HEK293 (cell line): Measurements from ENCODE around the gene CHMP1B.
A peak's percentile ranks its signal among the peaks of the same experiment; 100 is the strongest.

Source experiments
- GLIS1 ChIP-seq: fragments of 450-650 bp; formaldehyde crosslinking; IDR thresholded peaks from 2 replicates; pipeline ENCODE4 v1.5.1; 2016; ENCODE audit warnings: missing biosample characterization, missing genetic modification characterization
- KLF7 ChIP-seq: fragments of 450-650 bp; formaldehyde crosslinking; IDR thresholded peaks from 2 replicates; pipeline ENCODE4 v1.5.1; 2016; ENCODE audit warnings: missing biosample characterization, missing genetic modification characterization, borderline replicate concordance
- MEIS1 ChIP-seq: sonication (generic); formaldehyde crosslinking; IDR thresholded peaks from 2 replicates; pipeline ENCODE4 v1.8.1; 2022; ENCODE audit warnings: missing genetic modification reagents, mild to moderate bottlenecking, borderline replicate concordance
- MZF1 ChIP-seq: fragments of 450-650 bp; formaldehyde crosslinking; IDR thresholded peaks from 2 replicates; pipeline ENCODE4 v1.5.1; 2017; ENCODE audit warnings: missing biosample characterization, missing genetic modification characterization, borderline replicate concordance
- TRIM28 ChIP-seq: IDR thresholded peaks from 2 replicates; pipeline ENCODE4 v1.6.1; 2011; ENCODE audit warnings: low read length, control low read depth, borderline replicate concordance
- WT1 ChIP-seq: fragments of 450-650 bp; formaldehyde crosslinking; IDR thresholded peaks from 2 replicates; pipeline ENCODE4 v1.5.1; 2016; ENCODE audit warnings: missing biosample characterization, missing genetic modification characterization
- ZBTB20 ChIP-seq: fragments of 450-650 bp; formaldehyde crosslinking; IDR thresholded peaks from 2 replicates; pipeline ENCODE4 v1.5.1; 2016; ENCODE audit warnings: missing biosample characterization, missing genetic modification characterization
- ZNF112 ChIP-seq: fragments of 450-650 bp; formaldehyde crosslinking; IDR thresholded peaks from 2 replicates; pipeline ENCODE4 v1.5.0; 2017; ENCODE audit warnings: missing biosample characterization, missing genetic modification characterization
- ZNF133 ChIP-seq: fragments of 450-650 bp; formaldehyde crosslinking; IDR thresholded peaks from 2 replicates; pipeline ENCODE4 v1.5.1; 2016; ENCODE audit warnings: missing biosample characterization, missing genetic modification characterization
- ZNF221 ChIP-seq: fragments of 450-650 bp; formaldehyde crosslinking; IDR thresholded peaks from 2 replicates; pipeline ENCODE4 v1.5.1; 2017; ENCODE audit warnings: missing biosample characterization, missing genetic modification characterization, borderline replicate concordance
- ZNF223 ChIP-seq: fragments of 450-650 bp; formaldehyde crosslinking; IDR thresholded peaks from 2 replicates; pipeline ENCODE4 v1.5.1; 2016; ENCODE audit warnings: missing biosample characterization, missing genetic modification characterization
- ZNF248 ChIP-seq: fragments of 450-650 bp; formaldehyde crosslinking; IDR thresholded peaks from 2 replicates; pipeline ENCODE4 v1.5.1; 2017; ENCODE audit warnings: missing biosample characterization, missing genetic modification characterization
- ZNF302 ChIP-seq: fragments of 450-650 bp; formaldehyde crosslinking; IDR thresholded peaks from 2 replicates; pipeline ENCODE4 v1.5.1; 2016; ENCODE audit warnings: missing biosample characterization, missing genetic modification characterization, low read depth
- ZNF324 ChIP-seq: fragments of 450-650 bp; formaldehyde crosslinking; IDR thresholded peaks from 2 replicates; pipeline ENCODE4 v1.5.1; 2016; ENCODE audit warnings: missing biosample characterization, missing genetic modification characterization
- ZNF548 ChIP-seq: fragments of 450-650 bp; formaldehyde crosslinking; IDR thresholded peaks from 2 replicates; pipeline ENCODE4 v1.5.1; 2016; ENCODE audit warnings: missing biosample characterization, missing genetic modification characterization
- ZNF610 ChIP-seq: fragments of 450-650 bp; formaldehyde crosslinking; IDR thresholded peaks from 2 replicates; pipeline ENCODE4 v1.5.1; 2016; ENCODE audit warnings: missing biosample characterization, missing genetic modification characterization, borderline replicate concordance
- ZNF654 ChIP-seq: fragments of 450-650 bp; formaldehyde crosslinking; IDR thresholded peaks from 2 replicates; pipeline ENCODE4 v1.5.1; 2016; ENCODE audit warnings: low read depth, missing biosample characterization, missing genetic modification characterization
- ZNF701 ChIP-seq: fragments of 450-650 bp; formaldehyde crosslinking; IDR thresholded peaks from 2 replicates; pipeline ENCODE4 v1.5.1; 2016; ENCODE audit warnings: missing biosample characterization, missing genetic modification characterization
- ZNF768 ChIP-seq: fragments of 450-650 bp; formaldehyde crosslinking; IDR thresholded peaks from 2 replicates; pipeline ENCODE4 v1.5.1; 2018; ENCODE audit warnings: missing biosample characterization, mild to moderate bottlenecking, missing genetic modification characterization
- ZNF777 ChIP-seq: fragments of 450-650 bp; formaldehyde crosslinking; IDR thresholded peaks from 2 replicates; pipeline ENCODE4 v1.5.1; 2017; ENCODE audit warnings: missing biosample characterization, missing genetic modification characterization, borderline replicate concordance
- ZNF792 ChIP-seq: fragments of 450-650 bp; formaldehyde crosslinking; IDR thresholded peaks from 2 replicates; pipeline ENCODE4 v1.5.1; 2016; ENCODE audit warnings: missing biosample characterization, missing genetic modification characterization
- ZNF837 ChIP-seq: fragments of 450-650 bp; formaldehyde crosslinking; IDR thresholded peaks from 2 replicates; pipeline ENCODE4 v1.5.1; 2016; ENCODE audit warnings: missing biosample characterization, missing genetic modification characterization
- ZSCAN23 ChIP-seq: fragments of 450-650 bp; formaldehyde crosslinking; IDR thresholded peaks from 2 replicates; pipeline ENCODE4 v1.5.1; 2016; ENCODE audit warnings: missing biosample characterization, missing genetic modification characterization
- TF ChIP-seq, protein P1 (sequence below): fragments of 450-650 bp; formaldehyde crosslinking; IDR thresholded peaks from 2 replicates; pipeline ENCODE4 v1.5.1; 2016; ENCODE audit warnings: missing biosample characterization, missing genetic modification characterization, borderline replicate concordance
- TF ChIP-seq, protein P2 (sequence below): fragments of 450-650 bp; formaldehyde crosslinking; IDR thresholded peaks from 2 replicates; pipeline ENCODE4 v1.5.1; 2017; ENCODE audit warnings: missing biosample characterization, missing genetic modification characterization
- TF ChIP-seq, protein P3 (sequence below): fragments of 450-650 bp; formaldehyde crosslinking; IDR thresholded peaks from 2 replicates; pipeline ENCODE4 v1.5.1; 2016; ENCODE audit warnings: missing biosample characterization, missing genetic modification characterization
- TF ChIP-seq, protein P4 (sequence below): fragments of 450-650 bp; formaldehyde crosslinking; IDR thresholded peaks from 2 replicates; pipeline ENCODE4; 2016; ENCODE audit warnings: missing biosample characterization, missing genetic modification characterization
- TF ChIP-seq, protein P5 (sequence below): fragments of 450-650 bp; formaldehyde crosslinking; IDR thresholded peaks from 2 replicates; pipeline ENCODE4 v1.5.1; 2016; ENCODE audit warnings: missing biosample characterization, missing genetic modification characterization

Gene CHMP1B

DNA sequence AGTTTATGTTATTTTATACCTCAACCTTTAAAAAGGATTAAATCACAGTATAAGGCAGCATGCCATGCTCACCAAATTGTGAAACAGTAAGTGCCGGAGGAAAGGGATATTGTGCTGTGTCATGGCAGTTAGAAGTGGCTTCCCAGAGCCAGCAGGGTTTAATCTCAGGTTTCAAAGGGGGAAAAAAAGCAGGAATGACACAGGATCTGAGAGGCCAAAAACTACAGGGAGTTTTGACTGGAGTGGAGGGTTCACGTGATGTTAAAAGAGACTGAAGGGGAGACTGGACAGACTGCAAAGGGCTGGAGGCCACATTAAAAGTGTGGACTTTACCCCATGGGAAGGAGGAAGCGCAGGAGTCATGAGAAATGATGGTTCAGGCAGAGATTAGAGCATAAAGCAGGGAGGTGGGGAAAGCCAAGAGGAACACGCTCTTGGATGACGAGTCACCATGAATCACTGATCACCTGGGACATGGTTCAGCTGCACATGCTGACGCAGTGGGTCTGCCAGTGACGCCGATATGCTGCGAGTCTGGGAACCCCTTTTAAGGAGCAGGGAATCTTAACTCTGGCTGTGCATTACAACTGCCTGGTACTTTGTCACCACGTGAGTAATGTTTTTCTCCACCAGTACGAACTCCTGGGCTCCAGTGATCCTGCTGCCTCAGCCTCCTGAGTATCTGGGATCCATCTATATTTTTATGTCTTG lies 6.1 kb downstream of the CHMP1B start (continued):
- TF ChIP-seq, protein P1, sequence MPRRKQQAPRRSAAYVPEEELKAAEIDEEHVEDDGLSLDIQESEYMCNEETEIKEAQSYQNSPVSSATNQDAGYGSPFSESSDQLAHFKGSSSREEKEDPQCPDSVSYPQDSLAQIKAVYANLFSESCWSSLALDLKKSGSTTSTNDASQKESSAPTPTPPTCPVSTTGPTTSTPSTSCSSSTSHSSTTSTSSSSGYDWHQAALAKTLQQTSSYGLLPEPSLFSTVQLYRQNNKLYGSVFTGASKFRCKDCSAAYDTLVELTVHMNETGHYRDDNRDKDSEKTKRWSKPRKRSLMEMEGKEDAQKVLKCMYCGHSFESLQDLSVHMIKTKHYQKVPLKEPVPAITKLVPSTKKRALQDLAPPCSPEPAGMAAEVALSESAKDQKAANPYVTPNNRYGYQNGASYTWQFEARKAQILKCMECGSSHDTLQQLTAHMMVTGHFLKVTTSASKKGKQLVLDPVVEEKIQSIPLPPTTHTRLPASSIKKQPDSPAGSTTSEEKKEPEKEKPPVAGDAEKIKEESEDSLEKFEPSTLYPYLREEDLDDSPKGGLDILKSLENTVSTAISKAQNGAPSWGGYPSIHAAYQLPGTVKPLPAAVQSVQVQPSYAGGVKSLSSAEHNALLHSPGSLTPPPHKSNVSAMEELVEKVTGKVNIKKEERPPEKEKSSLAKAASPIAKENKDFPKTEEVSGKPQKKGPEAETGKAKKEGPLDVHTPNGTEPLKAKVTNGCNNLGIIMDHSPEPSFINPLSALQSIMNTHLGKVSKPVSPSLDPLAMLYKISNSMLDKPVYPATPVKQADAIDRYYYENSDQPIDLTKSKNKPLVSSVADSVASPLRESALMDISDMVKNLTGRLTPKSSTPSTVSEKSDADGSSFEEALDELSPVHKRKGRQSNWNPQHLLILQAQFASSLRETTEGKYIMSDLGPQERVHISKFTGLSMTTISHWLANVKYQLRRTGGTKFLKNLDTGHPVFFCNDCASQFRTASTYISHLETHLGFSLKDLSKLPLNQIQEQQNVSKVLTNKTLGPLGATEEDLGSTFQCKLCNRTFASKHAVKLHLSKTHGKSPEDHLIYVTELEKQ (tag by site-specific recombination) = no peak
- peak; percentile 77 for TF ChIP-seq WT1 (tag by site-specific recombination)
- no peak for TF ChIP-seq ZNF221 (tag by site-specific recombination)
- peak; percentile 100 for TF ChIP-seq GLIS1 (tag by site-specific recombination)
- no peak for TF ChIP-seq ZNF837 (tag by site-specific recombination)
- TF ChIP-seq MZF1 (tag by site-specific recombination) = no peak
- TF ChIP-seq ZNF324 (tag by site-specific recombination) = 0 out of 2 replicates have a peak, but pooled peaks have one; percentile 47
- TF ChIP-seq, protein P2, sequence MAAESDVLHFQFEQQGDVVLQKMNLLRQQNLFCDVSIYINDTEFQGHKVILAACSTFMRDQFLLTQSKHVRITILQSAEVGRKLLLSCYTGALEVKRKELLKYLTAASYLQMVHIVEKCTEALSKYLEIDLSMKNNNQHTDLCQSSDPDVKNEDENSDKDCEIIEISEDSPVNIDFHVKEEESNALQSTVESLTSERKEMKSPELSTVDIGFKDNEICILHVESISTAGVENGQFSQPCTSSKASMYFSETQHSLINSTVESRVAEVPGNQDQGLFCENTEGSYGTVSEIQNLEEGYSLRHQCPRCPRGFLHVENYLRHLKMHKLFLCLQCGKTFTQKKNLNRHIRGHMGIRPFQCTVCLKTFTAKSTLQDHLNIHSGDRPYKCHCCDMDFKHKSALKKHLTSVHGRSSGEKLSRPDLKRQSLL = no peak
- TF ChIP-seq ZSCAN23 (tag by site-specific recombination) = no peak
- no peak for TF ChIP-seq ZNF112 (tag by site-specific recombination)
- no peak for TF ChIP-seq ZNF610
- TF ChIP-seq ZNF777 = no peak
- no peak for TF ChIP-seq ZNF548 (tag by site-specific recombination)
- TF ChIP-seq ZNF248 = no peak
- no peak for TF ChIP-seq TRIM28
- TF ChIP-seq, protein P3, sequence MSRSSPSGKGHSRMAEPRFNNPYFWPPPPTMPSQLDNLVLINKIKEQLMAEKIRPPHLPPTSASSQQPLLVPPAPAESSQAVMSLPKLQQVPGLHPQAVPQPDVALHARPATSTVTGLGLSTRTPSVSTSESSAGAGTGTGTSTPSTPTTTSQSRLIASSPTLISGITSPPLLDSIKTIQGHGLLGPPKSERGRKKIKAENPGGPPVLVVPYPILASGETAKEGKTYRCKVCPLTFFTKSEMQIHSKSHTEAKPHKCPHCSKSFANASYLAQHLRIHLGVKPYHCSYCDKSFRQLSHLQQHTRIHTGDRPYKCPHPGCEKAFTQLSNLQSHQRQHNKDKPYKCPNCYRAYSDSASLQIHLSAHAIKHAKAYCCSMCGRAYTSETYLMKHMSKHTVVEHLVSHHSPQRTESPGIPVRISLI (tag by site-specific recombination) = peak; percentile 92
- no peak for TF ChIP-seq KLF7 (tag by site-specific recombination)
- peak; percentile 91 for TF ChIP-seq ZNF223 (tag by site-specific recombination)
- no peak for TF ChIP-seq ZNF654 (tag by site-specific recombination)
- no peak for TF ChIP-seq ZNF302 (tag by site-specific recombination)
- no peak for TF ChIP-seq MEIS1 (CRISPR knock-in tag)
- TF ChIP-seq ZNF133 (tag by site-specific recombination) = peak; percentile 35; the same call in 1 of the 2 replicates
- TF ChIP-seq ZNF701 = no peak
- TF ChIP-seq, protein P4, sequence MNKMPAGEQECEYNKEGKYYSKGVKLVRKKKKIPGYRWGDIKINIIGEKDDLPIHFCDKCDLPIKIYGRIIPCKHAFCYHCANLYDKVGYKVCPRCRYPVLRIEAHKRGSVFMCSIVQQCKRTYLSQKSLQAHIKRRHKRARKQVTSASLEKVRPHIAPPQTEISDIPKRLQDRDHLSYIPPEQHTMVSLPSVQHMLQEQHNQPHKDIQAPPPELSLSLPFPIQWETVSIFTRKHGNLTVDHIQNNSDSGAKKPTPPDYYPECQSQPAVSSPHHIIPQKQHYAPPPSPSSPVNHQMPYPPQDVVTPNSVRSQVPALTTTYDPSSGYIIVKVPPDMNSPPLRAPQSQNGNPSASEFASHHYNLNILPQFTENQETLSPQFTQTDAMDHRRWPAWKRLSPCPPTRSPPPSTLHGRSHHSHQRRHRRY (tag by site-specific recombination) = no peak
- TF ChIP-seq ZBTB20 (tag by site-specific recombination) = peak; percentile 79
- no peak for TF ChIP-seq ZNF768
- no peak for TF ChIP-seq ZNF792 (tag by site-specific recombination)
- TF ChIP-seq, protein P5, sequence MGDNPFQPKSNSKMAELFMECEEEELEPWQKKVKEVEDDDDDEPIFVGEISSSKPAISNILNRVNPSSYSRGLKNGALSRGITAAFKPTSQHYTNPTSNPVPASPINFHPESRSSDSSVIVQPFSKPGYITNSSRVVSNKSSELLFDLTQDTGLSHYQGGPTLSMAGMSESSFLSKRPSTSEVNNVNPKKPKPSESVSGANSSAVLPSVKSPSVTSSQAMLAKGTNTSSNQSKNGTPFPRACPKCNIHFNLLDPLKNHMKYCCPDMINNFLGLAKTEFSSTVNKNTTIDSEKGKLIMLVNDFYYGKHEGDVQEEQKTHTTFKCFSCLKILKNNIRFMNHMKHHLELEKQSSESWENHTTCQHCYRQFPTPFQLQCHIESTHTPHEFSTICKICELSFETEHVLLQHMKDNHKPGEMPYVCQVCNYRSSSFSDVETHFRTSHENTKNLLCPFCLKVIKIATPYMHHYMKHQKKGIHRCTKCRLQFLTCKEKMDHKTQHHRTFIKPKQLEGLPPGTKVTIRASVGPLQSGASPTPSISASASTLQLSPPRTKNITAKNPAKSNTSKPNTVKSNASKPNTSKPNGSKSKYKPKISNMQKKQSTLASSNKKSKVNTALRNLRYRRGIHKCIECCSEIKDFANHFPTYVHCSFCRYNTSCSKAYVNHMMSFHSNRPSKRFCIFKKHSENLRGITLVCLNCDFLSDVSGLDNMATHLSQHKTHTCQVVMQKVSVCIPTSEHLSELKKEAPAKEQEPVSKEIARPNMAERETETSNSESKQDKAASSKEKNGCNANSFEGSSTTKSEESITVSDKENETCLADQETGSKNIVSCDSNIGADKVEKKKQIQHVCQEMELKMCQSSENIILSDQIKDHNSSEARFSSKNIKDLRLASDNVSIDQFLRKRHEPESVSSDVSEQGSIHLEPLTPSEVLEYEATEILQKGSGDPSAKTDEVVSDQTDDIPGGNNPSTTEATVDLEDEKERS (tag by site-specific recombination) = peak; percentile 55
